Caco-2 (cell line): ENCODE data around the gene MVB12A. TPM values are rescaled to one million over a fixed set of nuclear protein-coding genes. Genes with fewer than 3 reads are reported as not detected.
A peak's percentile ranks its signal among the peaks of the same experiment; 100 is the strongest.

Source experiments
- BruUV-seq: library from RNA; stranded (reverse); fragments of 400-500 nt; replicated peaks from 2 replicates; lab custom pipeline; 2021; lab: Mats Ljungman, UMichigan
- CTCF ChIA-PET: fragments of 300-600 bp; sonication (Branson Sonifier 250); formaldehyde crosslinking; loops from one replicate; lab custom pipeline; 2022; ENCODE audit warnings: antibody characterized with exemption; lab: Charles Lee
- POLR2A ChIA-PET: fragments of 300-600 bp; sonication (Branson Sonifier 250); formaldehyde crosslinking; loops from one replicate; lab custom pipeline; 2022; ENCODE audit warnings: antibody characterized with exemption; lab: Charles Lee
- DNase-seq, 2 experiments: peaks; one replicate each; pipeline versions ENCODE4 v3.0.0 to v3.0.0-alpha.2; 2020 to 2022
- H3K27me3 ChIP-seq: replicated peaks from 2 replicates; pipeline ENCODE4 v1.6.0; 2011; ENCODE audit warnings: low read length; ENCODE audit not compliant: control insufficient read depth, insufficient read depth
- H3K36me3 ChIP-seq: 2 replicates; pipeline ENCODE4 v1.5.1; 2011; ENCODE audit warnings: low read length; ENCODE audit not compliant: control insufficient read depth, insufficient read depth
- H3K4me1 ChIP-seq: fragments of 250-450 bp; sonication (Bioruptor Pico); 2 replicates; pipeline ENCODE4 v1.5.1; 2020; ENCODE audit warnings: mild to moderate bottlenecking
- H3K4me3 ChIP-seq: 2 replicates; pipeline ENCODE4 v1.5.1; 2011; ENCODE audit warnings: low read depth, mild to moderate bottlenecking, control low read depth, low read length
- H3K9me3 ChIP-seq: fragments of 250-450 bp; sonication (Bioruptor Pico); 2 replicates; pipeline ENCODE4 v1.5.1; 2020; ENCODE audit warnings: mild to moderate bottlenecking, moderate library complexity
- H3K27ac Mint-ChIP-seq: one replicate; pipeline ENCODE4 v1.8.0; 2022; ENCODE audit warnings: mixed read lengths; ENCODE audit not compliant: unreplicated experiment
- H3K27me3 Mint-ChIP-seq: one replicate; pipeline ENCODE4 v1.8.0; 2022; ENCODE audit warnings: mixed read lengths; ENCODE audit not compliant: insufficient read depth, unreplicated experiment
- H3K36me3 Mint-ChIP-seq: one replicate; pipeline ENCODE4 v1.8.0; 2022; ENCODE audit warnings: mild to moderate bottlenecking, mixed read lengths; ENCODE audit not compliant: insufficient read depth, unreplicated experiment
- H3K4me1 Mint-ChIP-seq: one replicate; pipeline ENCODE4 v1.8.0; 2022; ENCODE audit warnings: low read depth, mixed read lengths; ENCODE audit not compliant: unreplicated experiment
- H3K4me3 Mint-ChIP-seq: one replicate; pipeline ENCODE4 v1.8.0; 2022; ENCODE audit warnings: mild to moderate bottlenecking, moderate library complexity, mixed read lengths; ENCODE audit not compliant: unreplicated experiment
- H3K9me3 Mint-ChIP-seq: one replicate; pipeline ENCODE4 v1.8.0; 2022; ENCODE audit warnings: mixed read lengths; ENCODE audit not compliant: unreplicated experiment
- CTCF ChIP-seq, 2 experiments: fragments of 200-600 bp in 1 of 2; IDR thresholded peaks; 1 replicate in 1 of 2; 2 replicates in 1 of 2; pipeline versions ENCODE4 v1.5.1 to v1.8.0; 2011 to 2022; ENCODE audit warnings: antibody characterized with exemption in 1 of 2, control low read depth in 1 of 2, inconsistent platforms in 1 of 2, low read depth in 1 of 2, low read length in 1 of 2, mild to moderate bottlenecking in 1 of 2, moderate library complexity in 1 of 2; ENCODE audit not compliant: insufficient read depth in 1 of 2, severe bottlenecking in 1 of 2, unreplicated experiment in 1 of 2
- intact Hi-C: fragments of 100-400 bp; cut with micrococcal nuclease; formaldehyde crosslinking; loops from one replicate; pipeline ENCODE4 v1.10.0; 2022; ENCODE audit not compliant: unreplicated experiment
- total RNA-seq: library from RNA; stranded (reverse); gene quantifications from 2 replicates; pipeline ENCODE4 v1.2.3, GENCODE V29; 2022

The MVB12A gene
- total RNA-seq, 1 experiment from 2014 or later: 36.7 TPM

- TF ChIP-seq CTCF (IDR thresholded peaks at IDR 0.05; ENCODE audit: insufficient read depth in 1 of 2, low read depth in 1 of 2, low read length in 1 of 2, severe bottlenecking in 1 of 2, unreplicated experiment in 1 of 2): no peak
- H3K4me3 ChIP-seq: no peak overlapping the region
- no peaks in the 10 kb centered on the region for H3K27me3 Mint-ChIP-seq
- intact Hi-C loops: no loop called here
- H3K9me3 ChIP-seq: no peaks in the 10 kb centered on the region
- H3K4me1 ChIP-seq: no peaks in the 10 kb centered on the region
- DNase-seq: peak in 1 of 2 experiments; percentile 24
- no peaks in the 10 kb centered on the region for H3K36me3 Mint-ChIP-seq
- H3K36me3 ChIP-seq: no peaks in the 10 kb centered on the region
- no peaks in the 10 kb centered on the region for H3K27me3 ChIP-seq
- POLR2A ChIA-PET: no interaction called here
- BruUV-seq: no TSS peak
- H3K4me1 Mint-ChIP-seq: no peaks in the 10 kb centered on the region
- CTCF ChIA-PET: interaction anchor here (0.7 to 1.0 kb wide), 4 partner anchors 14 to 307 kb away, joined by 4 to 5 read pairs (median 4); no protein-coding TSS in a partner anchor
- H3K27ac Mint-ChIP-seq: no peak overlapping the region
- peak overlapping the region; percentile 54 for H3K4me3 Mint-ChIP-seq
- no peaks in the 10 kb centered on the region for H3K9me3 Mint-ChIP-seq
These were observed 30.6 kb downstream of the MVB12A start for GRCh38 chr19:17450264-17451075.

GRCh38 chr19:17451820-17452219 is 32.0 kb downstream of the MVB12A start:
- no peaks in the 10 kb centered on the region for H3K36me3 Mint-ChIP-seq
- no peaks in the 10 kb centered on the region for H3K27me3 Mint-ChIP-seq
- Histone ChIP-seq H3K27me3 (no peaks in the 10 kb centered on the region), H3K4me3 (no peak overlapping the region), H3K36me3 (no peaks in the 10 kb centered on the region), H3K4me1 (no peaks in the 10 kb centered on the region), H3K9me3 (no peaks in the 10 kb centered on the region)
- intact Hi-C loops: no loop called here
- H3K4me1 Mint-ChIP-seq: no peaks in the 10 kb centered on the region
- no TSS peak for BruUV-seq
- no peak overlapping the region for H3K4me3 Mint-ChIP-seq
- no peak overlapping the region for H3K27ac Mint-ChIP-seq
- TF ChIP-seq CTCF (IDR thresholded peaks at IDR 0.05; ENCODE audit: insufficient read depth in 1 of 2, low read depth in 1 of 2, low read length in 1 of 2, severe bottlenecking in 1 of 2, unreplicated experiment in 1 of 2): no peak
- ChIA-PET CTCF (no interaction called here), POLR2A (no interaction called here)
- no peaks in the 10 kb centered on the region for H3K9me3 Mint-ChIP-seq
- DNase-seq: no peak

- no peaks in the 10 kb centered on the region for H3K9me3 Mint-ChIP-seq
- TF ChIP-seq CTCF (IDR thresholded peaks at IDR 0.05; ENCODE audit: insufficient read depth in 1 of 2, low read depth in 1 of 2, low read length in 1 of 2, severe bottlenecking in 1 of 2, unreplicated experiment in 1 of 2): no peak
- intact Hi-C loops: no loop called here
- peaks cover 3% of the 10 kb centered on the region for H3K27me3 Mint-ChIP-seq
- ChIA-PET POLR2A (no interaction called here), CTCF (interaction anchor here (0.6 kb wide), 1 partner anchor 64 kb away, joined by 3 read pairs; no protein-coding TSS in a partner anchor)
- Histone ChIP-seq H3K9me3 (no peaks in the 10 kb centered on the region), H3K4me1 (no peaks in the 10 kb centered on the region), H3K27me3 (no peaks in the 10 kb centered on the region), H3K36me3 (no peaks in the 10 kb centered on the region), H3K4me3 (no peak overlapping the region)
- H3K27ac Mint-ChIP-seq: no peak overlapping the region
- H3K4me3 Mint-ChIP-seq: no peak overlapping the region
- no peaks in the 10 kb centered on the region for H3K36me3 Mint-ChIP-seq
- H3K4me1 Mint-ChIP-seq: no peaks in the 10 kb centered on the region
- no peak for DNase-seq
- BruUV-seq: no TSS peak
These were observed 34.8 kb downstream of the MVB12A start for GRCh38 chr19:17454576-17455071.
